ENCODE results near the gene ZNF791.

DNA sequence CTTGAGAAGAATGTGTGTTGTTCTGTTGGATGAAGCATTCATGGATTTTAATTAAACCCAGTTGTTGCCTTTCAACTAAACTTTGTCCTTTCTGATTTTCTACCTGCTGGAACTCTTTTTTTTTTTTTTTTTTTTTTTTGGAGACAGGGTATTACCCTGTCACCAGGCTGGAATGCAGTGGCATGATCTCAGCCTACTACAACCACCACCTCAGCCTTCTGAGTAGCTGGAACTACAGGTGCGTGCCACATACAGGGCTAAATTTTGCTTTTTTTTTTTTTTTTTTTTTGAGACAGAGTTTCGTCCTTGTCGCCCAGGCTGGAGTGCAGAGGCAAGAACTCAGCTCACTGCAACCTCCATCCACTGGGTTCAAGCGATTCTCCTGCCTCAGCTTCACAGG lies 6.9 kb downstream of the ZNF791 start:
- TF ChIP-seq, protein P1, sequence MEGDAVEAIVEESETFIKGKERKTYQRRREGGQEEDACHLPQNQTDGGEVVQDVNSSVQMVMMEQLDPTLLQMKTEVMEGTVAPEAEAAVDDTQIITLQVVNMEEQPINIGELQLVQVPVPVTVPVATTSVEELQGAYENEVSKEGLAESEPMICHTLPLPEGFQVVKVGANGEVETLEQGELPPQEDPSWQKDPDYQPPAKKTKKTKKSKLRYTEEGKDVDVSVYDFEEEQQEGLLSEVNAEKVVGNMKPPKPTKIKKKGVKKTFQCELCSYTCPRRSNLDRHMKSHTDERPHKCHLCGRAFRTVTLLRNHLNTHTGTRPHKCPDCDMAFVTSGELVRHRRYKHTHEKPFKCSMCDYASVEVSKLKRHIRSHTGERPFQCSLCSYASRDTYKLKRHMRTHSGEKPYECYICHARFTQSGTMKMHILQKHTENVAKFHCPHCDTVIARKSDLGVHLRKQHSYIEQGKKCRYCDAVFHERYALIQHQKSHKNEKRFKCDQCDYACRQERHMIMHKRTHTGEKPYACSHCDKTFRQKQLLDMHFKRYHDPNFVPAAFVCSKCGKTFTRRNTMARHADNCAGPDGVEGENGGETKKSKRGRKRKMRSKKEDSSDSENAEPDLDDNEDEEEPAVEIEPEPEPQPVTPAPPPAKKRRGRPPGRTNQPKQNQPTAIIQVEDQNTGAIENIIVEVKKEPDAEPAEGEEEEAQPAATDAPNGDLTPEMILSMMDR (IDR thresholded peaks at IDR 0.05): no peak
- TF ChIP-seq POLR2A (IDR thresholded peaks at IDR 0.05; ENCODE audit: low read depth) (no peak), POLR2AphosphoS5 (IDR thresholded peaks at IDR 0.05) (no peak)
